PC-9 (cell line): Measurements from ENCODE around the gene CLDN4.

Source experiments
- CTCF ChIP-seq: fragments of 200-600 bp; sonication (generic); conservative IDR thresholded peaks from 2 replicates; pipeline ENCODE4 v1.6.1; 2017; ENCODE audit warnings: mixed run types, antibody characterized with exemption, mild to moderate bottlenecking, moderate library complexity
- EZH2 ChIP-seq: fragments of 200-600 bp; sonication (generic); IDR thresholded peaks from 2 replicates; pipeline ENCODE4 v1.8.0; 2017; ENCODE audit warnings: antibody characterized with exemption, low read depth

GRCh38 chr7:73870041-73870492, 39.3 kb downstream of the CLDN4 start:
- TF ChIP-seq CTCF: no peak
- no peak for TF ChIP-seq EZH2
